GM18873 (cell line): ENCODE data around the gene ZDHHC7.

Experiments used
- ATAC-seq: cut with Tn5 transposase; IDR thresholded peaks from one replicate; pipeline ENCODE4 v1.9.1; 2021; ENCODE audit warnings: mild to moderate bottlenecking, moderate library complexity, moderate number of reproducible peaks; ENCODE audit not compliant: unreplicated experiment, low FRiP score

The ZDHHC7 gene

GRCh38 chr16:84970447-84971127 lies 40.7 kb downstream of the ZDHHC7 start:
- no peak for ATAC-seq

GRCh38 chr16:84967828-84968227 lies 43.5 kb downstream of the ZDHHC7 start:
- no peak for ATAC-seq

GRCh38 chr16:84965428-84966415 lies 45.6 kb downstream of the ZDHHC7 start:
- no peak for ATAC-seq

GRCh38 chr16:84964386-84965128 lies 46.8 kb downstream of the ZDHHC7 start:
- no peak for ATAC-seq

- ATAC-seq, result no peak
These were observed 48.3 kb downstream of the ZDHHC7 start for GRCh38 chr16:84963066-84963465.

GRCh38 chr16:84960942-84961341 lies 50.4 kb downstream of the ZDHHC7 start:
- no peak for ATAC-seq

- ATAC-seq, result no peak
These were observed 51.4 kb downstream of the ZDHHC7 start for GRCh38 chr16:84959784-84960417.

- no peak for ATAC-seq
These were observed 52.2 kb downstream of the ZDHHC7 start for GRCh38 chr16:84959045-84959576.

GRCh38 chr16:84957792-84958191 lies 53.5 kb downstream of the ZDHHC7 start:
- ATAC-seq, result no peak

GRCh38 chr16:84957192-84957591 lies 54.1 kb downstream of the ZDHHC7 start:
- no peak for ATAC-seq

- no peak for ATAC-seq
These were observed 55.9 kb downstream of the ZDHHC7 start for GRCh38 chr16:84955427-84955826.

GRCh38 chr16:84953190-84953746 lies 58.1 kb downstream of the ZDHHC7 start:
- ATAC-seq, result no peak

- no peak for ATAC-seq
These were observed 58.8 kb downstream of the ZDHHC7 start for GRCh38 chr16:84952335-84953189.

GRCh38 chr16:84950906-84951305 lies 60.4 kb downstream of the ZDHHC7 start:
- no peak for ATAC-seq

GRCh38 chr16:84949772-84950436 lies 61.4 kb downstream of the ZDHHC7 start:
- no peak for ATAC-seq

- no peak for ATAC-seq
These were observed 62.3 kb downstream of the ZDHHC7 start for GRCh38 chr16:84948851-84949610.

GRCh38 chr16:84947996-84948850 lies 63.1 kb downstream of the ZDHHC7 start:
- ATAC-seq, result no peak
